NCI-H524 treated with DMSO at 0.1 percent for 48 hours (cell line): ENCODE results near the gene RCAN2.

Experiments used
- DNase-seq: peaks from one replicate; lab custom pipeline; 2025; lab: John Stamatoyannopoulos, UW

The RCAN2 gene

DNA sequence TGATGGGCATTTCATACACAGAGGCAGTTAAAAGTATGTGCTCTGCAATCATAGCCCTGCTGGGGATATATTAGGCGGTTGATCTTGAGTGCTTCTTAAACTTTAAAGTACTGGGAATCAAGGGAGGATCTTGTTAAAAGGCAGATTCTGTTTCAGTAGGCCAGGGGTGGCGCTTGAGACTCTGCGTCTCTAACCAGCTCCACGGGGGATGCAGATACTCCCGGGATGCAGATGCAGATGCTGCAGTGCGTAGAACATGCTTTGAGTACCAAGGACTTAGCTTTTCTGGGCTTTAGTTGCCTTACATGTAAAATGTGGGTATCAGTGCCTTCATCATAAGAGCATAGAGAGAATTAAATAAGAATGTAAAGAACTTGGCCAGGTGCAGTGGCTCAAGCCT is 276.0 kb downstream of the RCAN2 start:
- no peak for DNase-seq

GRCh38 chr6:46211917-46212316 is 279.3 kb downstream of the RCAN2 start:
- no peak for DNase-seq

DNA sequence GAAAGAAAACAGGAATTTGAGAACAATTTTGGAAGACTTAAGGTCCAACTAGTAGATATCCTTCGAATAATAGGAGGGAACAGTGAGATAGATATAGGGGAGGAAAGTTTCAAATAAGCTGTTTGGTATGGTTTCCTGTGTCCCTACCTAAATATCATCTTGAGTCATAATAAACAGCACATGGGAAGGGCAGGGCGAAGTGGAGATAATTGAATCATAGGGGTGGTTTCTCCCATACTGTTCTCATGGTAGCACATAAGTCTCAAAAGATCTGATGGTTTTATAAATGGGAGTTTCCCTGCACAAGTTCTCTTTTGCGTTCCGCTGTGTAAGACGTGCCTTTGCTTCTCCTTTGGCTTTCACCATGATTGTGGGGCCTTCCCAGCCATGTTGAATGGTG is 281.0 kb downstream of the RCAN2 start:
- DNase-seq: no peak

- no peak for DNase-seq
Measured at GRCh38 chr6:46208303-46208702, 282.9 kb downstream of the RCAN2 start.

DNA sequence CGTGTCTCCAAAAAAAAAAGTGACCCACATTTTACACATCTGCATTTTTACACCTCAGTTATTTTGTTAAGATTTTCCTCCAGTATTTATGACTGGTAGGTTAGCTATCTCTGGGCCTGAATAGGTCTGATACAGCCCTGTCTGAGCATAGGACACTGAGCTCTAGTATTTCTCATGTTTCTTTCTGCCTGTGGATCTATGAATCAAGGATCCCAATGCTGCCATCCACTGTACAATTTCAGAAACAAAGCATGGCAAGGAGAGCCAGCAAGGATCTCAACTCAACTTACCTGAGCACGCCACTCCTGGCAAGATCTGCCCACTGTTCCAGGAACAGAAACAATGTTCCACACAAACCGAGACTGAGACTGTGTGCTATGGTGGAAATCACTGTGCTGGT is 284.1 kb downstream of the RCAN2 start:
- DNase-seq: no peak

DNA sequence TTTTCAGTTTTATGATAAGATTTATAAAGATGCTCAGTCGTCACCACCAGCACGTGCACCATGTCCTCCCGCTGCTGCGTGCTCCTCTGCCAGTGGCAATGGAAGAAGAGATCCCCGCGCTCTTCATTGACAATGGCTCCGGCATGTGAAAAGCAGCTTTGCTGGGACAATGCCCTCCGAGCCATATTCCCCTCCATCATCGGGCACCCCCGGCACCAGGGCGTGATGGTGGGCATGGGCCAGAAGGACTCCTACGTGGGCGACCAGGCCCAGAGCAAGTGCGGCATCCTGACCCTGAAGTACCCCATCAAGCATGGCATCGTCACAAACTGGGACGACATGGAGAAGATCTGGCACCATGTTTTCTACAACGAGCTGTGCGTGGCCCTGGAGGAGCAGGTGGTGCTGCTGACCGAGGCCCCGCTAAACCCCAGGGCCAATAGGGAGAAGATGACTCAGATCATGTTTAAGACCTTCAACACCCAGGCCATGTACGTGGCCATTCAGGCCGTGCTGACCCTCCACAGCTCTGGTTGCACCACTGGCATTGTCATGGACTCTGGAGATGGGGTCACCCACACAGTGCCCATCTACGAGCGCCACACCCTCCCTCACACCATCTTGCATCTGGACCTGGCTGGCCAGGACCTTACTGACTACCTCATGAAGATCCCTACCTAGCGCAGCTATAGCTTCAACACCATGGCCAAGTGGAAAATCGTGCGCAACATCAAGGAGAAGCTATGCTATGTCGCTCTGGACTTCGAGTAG is 286.2 kb downstream of the RCAN2 start:
- no peak for DNase-seq

DNA sequence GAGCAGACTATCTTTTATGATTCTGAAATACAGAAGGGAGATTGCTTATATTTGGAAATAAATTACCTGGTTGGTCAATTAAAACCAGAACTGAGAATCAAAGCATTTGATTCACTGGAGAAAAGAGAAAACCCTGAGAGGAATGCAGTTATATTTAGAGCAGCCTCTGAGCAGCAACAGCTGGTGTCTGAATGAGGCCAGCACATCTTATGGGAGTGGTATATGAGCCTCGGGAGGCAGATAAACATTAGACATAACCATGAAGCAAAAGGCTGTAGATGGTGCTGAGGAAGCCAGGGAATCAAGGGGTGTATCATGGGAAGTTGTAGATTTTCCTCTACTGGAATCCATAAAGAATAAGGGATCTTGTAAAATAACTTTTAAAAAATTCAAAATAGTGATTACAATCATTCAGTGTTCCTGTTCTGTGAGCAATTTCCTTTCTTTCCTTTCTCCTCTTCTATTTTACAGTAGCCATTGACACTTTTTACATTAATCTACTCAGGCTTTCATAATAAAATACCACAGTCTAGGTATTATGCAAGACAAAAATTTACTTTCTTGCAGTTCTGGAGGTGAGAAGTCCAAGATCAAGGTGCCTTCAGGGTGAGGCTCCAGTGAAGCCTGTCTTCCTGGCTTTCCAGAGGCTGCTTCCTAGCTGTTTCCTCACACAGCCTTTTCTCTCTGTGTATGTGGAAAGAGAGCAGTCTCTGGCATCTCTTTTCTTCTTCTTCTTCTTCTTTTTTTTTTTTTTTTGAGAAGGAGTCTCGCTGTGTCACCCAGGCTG is 287.7 kb downstream of the RCAN2 start:
- no peak for DNase-seq

DNA sequence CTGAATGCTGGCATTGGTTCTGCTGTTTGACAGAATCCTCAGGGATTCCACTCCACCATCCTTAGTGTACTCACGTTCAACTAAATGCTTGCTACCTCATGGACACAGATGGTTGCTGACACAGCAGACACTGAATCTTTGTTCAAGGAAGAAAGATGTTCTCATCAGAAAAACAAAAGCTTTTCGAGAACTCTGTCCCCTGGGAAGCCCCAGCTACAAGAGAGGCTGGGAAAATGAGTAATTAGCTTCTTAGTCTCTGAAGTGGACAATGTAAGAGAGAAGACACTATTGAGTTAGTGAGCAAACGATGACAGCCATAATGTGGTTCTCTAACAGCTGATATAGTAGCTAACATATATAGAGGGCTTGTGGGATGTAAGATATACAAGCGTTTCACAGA is 289.5 kb downstream of the RCAN2 start:
- no peak for DNase-seq

GRCh38 chr6:46199387-46199786 is 291.9 kb downstream of the RCAN2 start:
- no peak for DNase-seq

DNA sequence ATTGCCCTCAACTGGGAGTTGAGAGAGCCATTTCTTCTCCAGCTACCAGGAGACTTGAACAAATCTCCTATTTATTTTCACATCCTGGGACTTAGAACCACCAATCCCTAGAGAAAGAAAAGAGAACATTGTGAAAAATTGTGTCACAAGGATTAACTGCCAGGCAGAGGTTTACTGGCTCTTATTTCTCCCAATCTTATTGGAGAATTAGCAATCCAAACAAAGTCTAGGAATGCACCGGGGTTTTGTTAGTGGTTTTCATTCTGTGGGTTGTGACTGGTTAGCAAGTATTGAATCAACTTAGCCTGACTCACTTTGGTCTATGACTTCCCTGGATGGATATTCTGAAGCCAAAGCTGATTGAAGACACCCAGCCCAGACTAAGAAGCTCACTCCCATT is 299.3 kb downstream of the RCAN2 start:
- no peak for DNase-seq

- no peak for DNase-seq
Measured at GRCh38 chr6:46190889-46191288, 300.4 kb downstream of the RCAN2 start.

DNA sequence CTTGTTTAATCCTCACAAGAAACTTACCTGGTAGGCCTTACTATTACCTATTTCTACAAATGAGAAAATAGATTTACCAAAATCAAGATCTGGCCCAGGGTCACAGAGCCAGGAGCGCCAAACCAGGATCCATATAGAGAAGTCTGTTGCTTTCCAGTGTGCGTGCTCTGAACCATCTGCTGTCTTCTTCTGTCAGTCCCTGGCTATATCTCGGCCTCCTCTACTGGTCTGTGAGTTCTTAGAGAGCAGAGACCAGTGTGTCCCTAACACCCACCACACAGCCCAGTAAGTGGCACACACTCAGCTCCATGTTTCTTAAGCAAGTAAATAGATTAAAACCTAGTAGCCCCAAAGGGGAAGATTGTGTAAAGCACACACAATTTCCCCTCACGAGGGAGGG is 301.5 kb downstream of the RCAN2 start:
- no peak for DNase-seq

DNA sequence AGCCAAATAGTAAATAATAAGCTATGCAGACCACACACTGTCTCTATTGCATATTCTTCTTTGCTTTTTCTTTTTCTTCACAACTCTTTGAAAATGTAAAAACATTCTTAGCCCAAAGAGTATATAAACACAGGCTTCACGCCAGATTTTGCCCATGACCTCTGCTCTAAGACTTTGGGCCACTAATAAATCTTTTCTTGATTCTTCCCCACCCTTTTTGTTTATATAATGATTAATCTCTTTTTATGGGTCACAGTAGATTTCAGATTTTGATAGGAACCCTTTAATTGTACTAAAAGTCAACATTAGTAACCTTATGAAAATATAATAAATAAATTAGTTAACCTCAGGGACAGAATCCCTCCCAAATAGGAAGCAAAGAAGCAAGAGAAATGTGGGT is 304.7 kb downstream of the RCAN2 start:
- DNase-seq: no peak

GRCh38 chr6:46184114-46184513 is 307.1 kb downstream of the RCAN2 start:
- no peak for DNase-seq

DNA sequence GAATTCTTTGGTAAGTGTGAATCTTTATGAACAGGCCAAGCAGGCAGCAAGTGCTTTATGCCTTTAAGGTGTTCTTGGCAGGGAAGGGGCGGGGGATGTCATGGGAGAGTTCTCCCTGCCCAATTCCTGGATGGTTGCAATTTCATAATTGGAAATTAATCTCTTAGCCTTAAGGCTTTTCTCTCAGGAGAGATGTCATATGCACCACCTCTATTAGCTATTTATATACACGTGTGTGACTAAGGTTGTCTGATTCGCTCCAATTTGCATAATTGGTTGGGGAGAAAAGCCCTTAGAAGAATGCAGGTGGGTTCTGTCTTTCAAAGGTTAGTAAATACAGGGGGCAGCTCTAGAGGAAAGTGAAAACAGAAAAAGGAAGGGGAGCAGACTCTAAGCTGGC is 315.3 kb downstream of the RCAN2 start:
- no peak for DNase-seq

- no peak for DNase-seq
Measured at GRCh38 chr6:46175446-46175845, 315.8 kb downstream of the RCAN2 start.

DNA sequence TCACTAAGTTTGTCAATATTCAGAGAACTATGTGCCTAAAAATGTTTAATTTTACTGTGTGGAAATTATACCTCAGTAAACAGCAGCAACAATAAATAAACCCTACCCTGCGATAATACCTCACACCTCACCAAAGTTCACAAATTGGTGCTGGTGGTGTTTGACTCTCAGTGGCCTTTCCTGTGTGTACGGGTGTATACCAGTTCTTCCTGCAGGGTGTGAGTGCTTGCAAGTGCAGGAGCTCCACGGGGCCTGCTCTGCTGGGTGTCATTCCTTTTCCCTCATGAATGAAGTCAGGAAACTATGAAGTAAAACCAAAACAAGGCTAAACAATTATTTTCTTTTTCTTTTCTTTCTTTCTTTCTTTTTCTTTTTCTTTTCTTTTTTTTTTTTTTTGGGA is 316.3 kb downstream of the RCAN2 start:
- DNase-seq: no peak

- no peak for DNase-seq
Measured at GRCh38 chr6:46172176-46172575, 319.1 kb downstream of the RCAN2 start.
